Keratinocyte (primary cell): Measurements from ENCODE around the gene NOS1AP. TPM values are rescaled to one million over a fixed set of nuclear protein-coding genes. Genes with fewer than 3 reads are reported as not detected.

Experiments
- DNase-seq: peaks from one replicate; pipeline ENCODE4 v3.0.0-alpha.2; 2011; ENCODE audit warnings: low read depth, missing footprints, low spot score
- FAIRE-seq: peaks from 2 replicates; lab custom pipeline; 2011; peaks lifted over from hg19 to GRCh38; lab: Jason Lieb, UNC
- H2AFZ ChIP-seq: 2 replicates; pipeline ENCODE4 v1.6.0; 2012; ENCODE audit warnings: low read length, control low read depth, inconsistent platforms; ENCODE audit not compliant: control insufficient read depth
- H3K27ac ChIP-seq: 2 replicates; pipeline ENCODE4 v1.5.1; 2011; ENCODE audit warnings: low read length; ENCODE audit not compliant: control insufficient read depth, insufficient read depth
- H3K27me3 ChIP-seq: 3 replicates; pipeline ENCODE4 v1.6.0; 2011; ENCODE audit warnings: low read length; ENCODE audit not compliant: control insufficient read depth, insufficient read depth; ENCODE audit errors: extremely low read depth
- H3K36me3 ChIP-seq, 2 experiments: 2 replicates in 1 of 2; 3 replicates in 1 of 2; pipeline ENCODE4 v1.5.1; 2011; ENCODE audit warnings: low read length in 2 of 2, mild to moderate bottlenecking in 1 of 2; ENCODE audit not compliant: control insufficient read depth in 2 of 2, insufficient read depth in 2 of 2; ENCODE audit errors: extremely low read depth in 1 of 2
- H3K4me1 ChIP-seq: 3 replicates; pipeline ENCODE4 v1.5.1; 2011; ENCODE audit warnings: low read length; ENCODE audit not compliant: control insufficient read depth, insufficient read depth; ENCODE audit errors: extremely low read depth
- H3K4me2 ChIP-seq: 3 replicates; pipeline ENCODE4 v1.6.0; 2011; ENCODE audit warnings: low read depth, low read length; ENCODE audit not compliant: control insufficient read depth, insufficient read depth; ENCODE audit errors: extremely low read depth
- H3K4me3 ChIP-seq, 3 experiments: fragments of 200-600 bp in 1 of 3; sonication (generic) in 1 of 3; 2 replicates in 2 of 3; 3 replicates in 1 of 3; pipeline ENCODE4 v1.5.1; 2011 to 2016; ENCODE audit warnings: low read length in 3 of 3, mild to moderate bottlenecking in 3 of 3, control low read depth in 2 of 3, inconsistent platforms in 1 of 3, low read depth in 1 of 3, mixed read lengths in 1 of 3, mixed run types in 1 of 3, moderate library complexity in 1 of 3; ENCODE audit not compliant: control insufficient read depth in 2 of 3, insufficient read depth in 2 of 3; ENCODE audit errors: extremely low read depth in 1 of 3
- H3K79me2 ChIP-seq: 2 replicates; pipeline ENCODE4 v1.6.0; 2012; ENCODE audit warnings: low read length; ENCODE audit not compliant: control insufficient read depth, insufficient read depth
- H3K9ac ChIP-seq: 3 replicates; pipeline ENCODE4 v1.6.0; 2011; ENCODE audit warnings: low read length; ENCODE audit not compliant: control insufficient read depth, insufficient read depth; ENCODE audit errors: extremely low read depth
- H3K9me1 ChIP-seq: 3 replicates; pipeline ENCODE4 v1.6.0; 2011; ENCODE audit warnings: low read length; ENCODE audit not compliant: control insufficient read depth, insufficient read depth; ENCODE audit errors: extremely low read depth
- H3K9me3 ChIP-seq: 2 replicates; pipeline ENCODE4 v1.5.1; 2012; ENCODE audit warnings: low read depth, low read length; ENCODE audit not compliant: control insufficient read depth
- H4K20me1 ChIP-seq: 3 replicates; pipeline ENCODE4 v1.6.0; 2011; ENCODE audit warnings: low read length; ENCODE audit not compliant: control insufficient read depth, insufficient read depth; ENCODE audit errors: extremely low read depth
- EZH2 ChIP-seq: IDR thresholded peaks from one replicate; pipeline ENCODE4 v1.6.1; 2012; ENCODE audit warnings: inconsistent platforms, mild to moderate bottlenecking, low read length, moderate library complexity
- dilution Hi-C: fragments of 300-500 bp; cut with MboI; formaldehyde crosslinking; loops from one replicate; pipeline ENCODE4 v1.7.0; 2020; ENCODE audit warnings: low sequenced_read_pairs; ENCODE audit not compliant: extremely low pct_ligation_motif_present
- polyA plus RNA-seq, 5 experiments: library from polyadenylated mRNA; depleted of rRNA in 3 of 5; stranded (reverse) in 3 of 5; stranded (forward) in 1 of 5; unstranded in 1 of 5; fragments of >200 nt; gene quantifications; 1 replicate in 1 of 5; 2 replicates in 3 of 5; 3 replicates in 1 of 5; pipeline versions ENCODE4 v1.2.1 to v1.2.3, GENCODE V29; 2011 to 2012; ENCODE audit warnings: missing spikeins in 2 of 5, low read depth in 1 of 5, low replicate concordance in 1 of 5
- TF ChIP-seq, protein P1 (sequence below), 3 experiments: IDR thresholded peaks in 1 of 3; conservative IDR thresholded peaks in 1 of 3; optimal IDR thresholded peaks in 1 of 3; 2 replicates in 2 of 3; 3 replicates in 1 of 3; pipeline versions ENCODE3 to v1.5.1; 2011; ENCODE audit warnings: low read length in 3 of 3, mild to moderate bottlenecking in 3 of 3, moderate library complexity in 2 of 3, control low read depth in 1 of 3, inconsistent platforms in 1 of 3; ENCODE audit not compliant: insufficient read depth in 2 of 3; ENCODE audit errors: extremely low read depth in 1 of 3

NOS1AP gene
- polyA plus RNA-seq, 1 donor (not counting 4 experiments of a cell fraction or from before 2014, with no cell fraction given) = not detected

DNA sequence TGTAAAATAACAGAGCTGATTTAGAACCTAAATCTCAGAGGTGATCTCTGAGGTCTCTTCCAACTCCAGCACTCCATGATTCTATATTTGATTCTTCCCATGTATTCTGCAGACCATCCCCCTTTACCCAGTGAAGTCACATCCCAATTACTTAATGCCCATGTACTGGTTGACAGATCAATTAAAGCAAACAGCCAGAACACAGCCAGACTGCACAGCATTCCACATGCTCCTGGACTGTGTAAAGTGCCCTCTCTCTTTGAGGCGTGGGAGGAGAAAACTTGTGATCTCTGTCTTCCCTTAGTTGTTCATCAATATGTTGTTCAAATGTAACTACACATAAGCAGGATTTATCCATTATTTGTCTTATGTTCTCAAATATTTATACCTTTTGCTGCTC lies 18.1 kb downstream of the NOS1AP start:
- DNase-seq (no peak), FAIRE-seq (no peak)
- no peaks in the 10 kb centered on the region for H3K79me2 ChIP-seq
- H3K9me3 ChIP-seq = no peaks in the 10 kb centered on the region
- no peak overlapping the region for H3K4me3 ChIP-seq
- dilution Hi-C loops = no loop called here
- no peaks in the 10 kb centered on the region for H3K9me1 ChIP-seq
- no peak for TF ChIP-seq EZH2
- TF ChIP-seq, protein P1, sequence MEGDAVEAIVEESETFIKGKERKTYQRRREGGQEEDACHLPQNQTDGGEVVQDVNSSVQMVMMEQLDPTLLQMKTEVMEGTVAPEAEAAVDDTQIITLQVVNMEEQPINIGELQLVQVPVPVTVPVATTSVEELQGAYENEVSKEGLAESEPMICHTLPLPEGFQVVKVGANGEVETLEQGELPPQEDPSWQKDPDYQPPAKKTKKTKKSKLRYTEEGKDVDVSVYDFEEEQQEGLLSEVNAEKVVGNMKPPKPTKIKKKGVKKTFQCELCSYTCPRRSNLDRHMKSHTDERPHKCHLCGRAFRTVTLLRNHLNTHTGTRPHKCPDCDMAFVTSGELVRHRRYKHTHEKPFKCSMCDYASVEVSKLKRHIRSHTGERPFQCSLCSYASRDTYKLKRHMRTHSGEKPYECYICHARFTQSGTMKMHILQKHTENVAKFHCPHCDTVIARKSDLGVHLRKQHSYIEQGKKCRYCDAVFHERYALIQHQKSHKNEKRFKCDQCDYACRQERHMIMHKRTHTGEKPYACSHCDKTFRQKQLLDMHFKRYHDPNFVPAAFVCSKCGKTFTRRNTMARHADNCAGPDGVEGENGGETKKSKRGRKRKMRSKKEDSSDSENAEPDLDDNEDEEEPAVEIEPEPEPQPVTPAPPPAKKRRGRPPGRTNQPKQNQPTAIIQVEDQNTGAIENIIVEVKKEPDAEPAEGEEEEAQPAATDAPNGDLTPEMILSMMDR (optimal IDR thresholded peaks at IDR 0.05 in 1 of 3, IDR thresholded peaks at IDR 0.05 in 1 of 3, conservative IDR thresholded peaks at IDR 0.05 in 1 of 3; ENCODE audit: extremely low read depth in 1 of 3, insufficient read depth in 2 of 3, low read length in 3 of 3) = no peak
- H4K20me1 ChIP-seq = no peaks in the 10 kb centered on the region
- H3K9ac ChIP-seq = no peak overlapping the region
- no peaks in the 10 kb centered on the region for H3K27me3 ChIP-seq
- no peak overlapping the region for H3K4me2 ChIP-seq
- no peak overlapping the region for H2AFZ ChIP-seq
- no peaks in the 10 kb centered on the region for H3K36me3 ChIP-seq
- no peak overlapping the region for H3K27ac ChIP-seq
- H3K4me1 ChIP-seq = no peaks in the 10 kb centered on the region

GRCh38 chr1:162088281-162088969 lies 18.9 kb downstream of the NOS1AP start:
- dilution Hi-C loops = no loop called here
- FAIRE-seq = no peak
- H3K4me1 ChIP-seq = no peaks in the 10 kb centered on the region
- no peaks in the 10 kb centered on the region for H3K9me1 ChIP-seq
- H3K79me2 ChIP-seq = no peaks in the 10 kb centered on the region
- no peak overlapping the region for H3K27ac ChIP-seq
- H3K4me2 ChIP-seq = no peak overlapping the region
- TF ChIP-seq, protein P1 (optimal IDR thresholded peaks at IDR 0.05 in 1 of 3, IDR thresholded peaks at IDR 0.05 in 1 of 3, conservative IDR thresholded peaks at IDR 0.05 in 1 of 3; ENCODE audit: extremely low read depth in 1 of 3, insufficient read depth in 2 of 3, low read length in 3 of 3) = no peak
- H3K4me3 ChIP-seq = no peak overlapping the region
- H3K9me3 ChIP-seq = no peaks in the 10 kb centered on the region
- no peaks in the 10 kb centered on the region for H3K27me3 ChIP-seq
- H3K36me3 ChIP-seq = no peaks in the 10 kb centered on the region
- DNase-seq = no peak
- no peaks in the 10 kb centered on the region for H4K20me1 ChIP-seq
- no peak overlapping the region for H2AFZ ChIP-seq
- H3K9ac ChIP-seq = no peak overlapping the region
